Sigmoid colon (tissue), 7 donors: ENCODE measurements around the gene FOLR3. TPM values are rescaled to one million over a fixed set of nuclear protein-coding genes. Genes with fewer than 3 reads are reported as not detected.

Experiments used
- DNase-seq: peaks from one replicate; pipeline ENCODE4 v3.0.0-alpha.2; 2019
- H3K27ac ChIP-seq, 4 donors: fragments of 200-600 bp; sonication (generic); one replicate each; pipeline ENCODE4 v1.5.1; 2016 to 2019; ENCODE audit warnings: mild to moderate bottlenecking in 1 of 4
- H3K27me3 ChIP-seq, 3 donors: fragments of 200-600 bp; sonication (generic); one replicate each; pipeline ENCODE4 v1.5.1; 2019; ENCODE audit warnings: mild to moderate bottlenecking in 1 of 3
- H3K36me3 ChIP-seq, 4 donors: fragments of 200-600 bp; sonication (generic); one replicate each; pipeline ENCODE4 v1.5.1; 2016 to 2019
- H3K4me1 ChIP-seq, 4 donors: fragments of 200-600 bp; sonication (generic); one replicate each; pipeline ENCODE4 v1.5.1; 2017 to 2019
- H3K4me3 ChIP-seq, 4 donors: fragments of 200-600 bp; sonication (generic); one replicate each; pipeline ENCODE4 v1.5.1; 2017 to 2019; ENCODE audit warnings: mild to moderate bottlenecking in 2 of 4, moderate library complexity in 1 of 4
- H3K9me3 ChIP-seq, 4 donors: fragments of 200-600 bp in 3 of 4; sonication (generic) in 3 of 4; one replicate each; pipeline versions ENCODE4 v1.5.1 to v1.6.1; 2013 to 2019
- CTCF ChIP-seq, 4 experiments: fragments of 450-650 bp in 3 of 4; fragments of 200-600 bp in 1 of 4; IDR thresholded peaks; one replicate each; pipeline ENCODE4 v1.5.1; 2016 to 2019; ENCODE audit warnings: antibody characterized with exemption in 4 of 4, mild to moderate bottlenecking in 3 of 4, moderate library complexity in 2 of 4
- EP300 ChIP-seq, 4 donors: sonication (generic); formaldehyde crosslinking; IDR thresholded peaks; one replicate each; pipeline ENCODE4 v1.6.1; 2017; ENCODE audit warnings: antibody characterized with exemption in 4 of 4
- POLR2A ChIP-seq, 2 donors: fragments of 450-650 bp; IDR thresholded peaks; one replicate each; pipeline ENCODE4 v1.6.1; 2016; ENCODE audit warnings: antibody characterized with exemption in 2 of 2, mild to moderate bottlenecking in 2 of 2, moderate library complexity in 2 of 2
- POLR2AphosphoS5 ChIP-seq, 4 donors: sonication (generic); formaldehyde crosslinking; IDR thresholded peaks; one replicate each; pipeline ENCODE4 v1.6.1; 2017; ENCODE audit warnings: antibody characterized with exemption in 4 of 4
- WGBS, 2 donors: extraction: QIAGEN DNeasy Blood & Tissue Kit; methylation state at CpG; one replicate each; pipeline ENCODE4 v1.1.7; 2013; 5-methylcytosine and 5-hydroxymethylcytosine counted together
- intact Hi-C: fragments of 100-400 bp; cut with DNase I; formaldehyde crosslinking; loops from one replicate; pipeline ENCODE4 v1.15.1; 2023
- polyA plus RNA-seq, 3 donors: library from polyadenylated mRNA; stranded (reverse); fragments of 200-250 nt; gene quantifications; one replicate each; pipeline ENCODE4 v1.2.3, GENCODE V29; 2013
- total RNA-seq, 4 donors: library from RNA; depleted of rRNA; stranded (reverse); fragments of >200 nt; gene quantifications; one replicate each; pipeline ENCODE4 v1.1.0, GENCODE V29; 2016
- donor health status: healthy with polysubstance abuse.
- donor health status: Bipolar disorder and iron deficiency.
- donor health status: healthy.

Gene FOLR3
- total and polyA plus RNA-seq, 7 donors: 0.16 TPM; not detected in 6

DNA sequence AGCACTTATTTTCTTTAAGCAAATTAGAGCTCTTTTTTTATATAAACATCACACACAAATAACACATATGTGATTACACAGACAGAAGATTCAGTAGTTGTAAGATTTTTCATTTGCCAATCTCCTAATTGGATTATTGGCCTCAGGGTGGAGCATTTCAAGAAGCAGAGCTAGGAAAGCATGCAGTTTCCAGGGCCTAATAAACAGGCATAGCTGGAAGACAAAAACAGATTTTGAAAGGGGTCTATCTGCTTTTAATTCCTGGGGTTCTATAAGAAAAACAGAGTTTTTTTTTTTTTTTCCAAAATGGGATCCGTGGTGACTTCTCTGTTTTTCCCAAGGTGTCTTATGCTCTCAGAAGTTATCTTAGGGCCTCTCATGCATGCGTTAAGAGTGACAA lies 7.6 kb upstream of the FOLR3 start:
- Histone ChIP-seq H3K4me3 (no peak overlapping the region), H3K9me3 (peaks cover 0 to 4% (median 0%) of the 10 kb centered on the region in 4 donors), H3K4me1 (no peaks in the 10 kb centered on the region), H3K27me3 (no peaks in the 10 kb centered on the region), H3K36me3 (no peaks in the 10 kb centered on the region), H3K27ac (no peak overlapping the region)
- no peak for DNase-seq
- 61 to 71% methylated on average over 2 of the region's 2 CpGs for WGBS, 2 donors
- no peak for TF ChIP-seq EP300 (IDR thresholded peaks at IDR 0.05)
- no peak for TF ChIP-seq POLR2AphosphoS5 (IDR thresholded peaks at IDR 0.05)
- TF ChIP-seq POLR2A (IDR thresholded peaks at IDR 0.05): no peak
- TF ChIP-seq CTCF (IDR thresholded peaks at IDR 0.05): no peak
- intact Hi-C loops: no loop called here

DNA sequence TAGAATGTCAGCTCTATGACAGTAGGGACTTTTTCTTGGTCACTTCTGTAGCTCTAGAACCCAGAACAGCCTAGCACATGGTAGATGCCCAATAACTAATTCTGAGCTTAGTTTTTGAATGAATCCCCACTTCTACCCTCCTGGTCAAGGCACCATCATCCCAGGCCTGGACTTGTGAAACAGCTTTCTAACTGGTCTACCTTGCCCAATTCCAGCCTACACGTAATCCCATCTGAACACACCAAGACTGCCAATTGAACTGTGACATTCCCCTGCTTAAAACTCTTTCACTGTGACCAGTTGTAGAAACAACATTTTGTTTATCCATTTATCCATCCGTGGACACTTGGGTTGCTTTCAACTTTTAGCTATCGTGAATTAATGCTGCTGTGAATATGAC lies 6.1 kb upstream of the FOLR3 start:
- no peaks in the 10 kb centered on the region for H3K4me1 ChIP-seq
- no peaks in the 10 kb centered on the region for H3K36me3 ChIP-seq
- no peak for DNase-seq
- peaks cover 0 to 4% (median 0%) of the 10 kb centered on the region in 4 donors for H3K9me3 ChIP-seq
- no peak for TF ChIP-seq POLR2A (IDR thresholded peaks at IDR 0.05)
- no peak for TF ChIP-seq EP300 (IDR thresholded peaks at IDR 0.05)
- TF ChIP-seq POLR2AphosphoS5 (IDR thresholded peaks at IDR 0.05): no peak
- TF ChIP-seq CTCF (IDR thresholded peaks at IDR 0.05): no peak
- H3K27me3 ChIP-seq: no peaks in the 10 kb centered on the region
- 87 to 92% methylated on average over 3 of the region's 3 CpGs for WGBS, 2 donors
- H3K4me3 ChIP-seq: no peak overlapping the region
- intact Hi-C loops: no loop called here
- no peak overlapping the region for H3K27ac ChIP-seq

DNA sequence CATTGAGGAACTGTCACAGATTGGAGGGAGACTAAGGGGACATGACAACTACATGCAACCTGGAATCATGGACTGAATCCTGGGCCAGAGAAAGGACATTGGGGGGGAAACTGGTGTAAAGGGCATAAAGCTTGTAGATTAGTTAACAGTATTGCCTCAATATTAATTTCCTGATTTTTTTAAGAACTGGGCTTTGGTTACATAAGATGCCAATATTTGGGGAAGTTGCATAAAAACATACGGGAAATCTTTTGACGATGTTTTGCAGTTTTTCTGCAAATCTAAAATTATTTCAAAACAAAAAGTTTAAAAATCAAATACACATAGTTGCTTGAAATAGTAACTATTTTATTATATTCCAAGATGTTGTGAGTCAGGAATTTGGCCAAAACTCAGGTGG lies 2.9 kb upstream of the FOLR3 start:
- Histone ChIP-seq H3K36me3 (no peaks in the 10 kb centered on the region), H3K27ac (no peak overlapping the region), H3K4me1 (no peaks in the 10 kb centered on the region), H3K9me3 (peaks cover 0 to 4% (median 0%) of the 10 kb centered on the region in 4 donors), H3K4me3 (no peak overlapping the region), H3K27me3 (no peaks in the 10 kb centered on the region)
- intact Hi-C loops: no loop called here
- DNase-seq: no peak
- no peak for TF ChIP-seq CTCF (IDR thresholded peaks at IDR 0.05)
- TF ChIP-seq EP300 (IDR thresholded peaks at IDR 0.05): no peak
- no peak for TF ChIP-seq POLR2A (IDR thresholded peaks at IDR 0.05)
- TF ChIP-seq POLR2AphosphoS5 (IDR thresholded peaks at IDR 0.05): no peak
- 41 to 85% methylated on average over 2 of the region's 2 CpGs for WGBS, 2 donors

- H3K36me3 ChIP-seq: no peaks in the 10 kb centered on the region
- no peak overlapping the region for H3K27ac ChIP-seq
- 92 to 94% methylated on average over 14 of the region's 14 CpGs for WGBS, 2 donors
- DNase-seq: no peak
- intact Hi-C loops: no loop called here
- H3K4me1 ChIP-seq: no peaks in the 10 kb centered on the region
- no peak overlapping the region for H3K4me3 ChIP-seq
- H3K9me3 ChIP-seq: no peaks in the 10 kb centered on the region
- TF ChIP-seq POLR2AphosphoS5 (IDR thresholded peaks at IDR 0.05) (no peak), EP300 (IDR thresholded peaks at IDR 0.05) (no peak)
- H3K27me3 ChIP-seq: no peaks in the 10 kb centered on the region
These were observed 562 bp downstream of the FOLR3 start for GRCh38 chr11:72135891-72136683.

DNA sequence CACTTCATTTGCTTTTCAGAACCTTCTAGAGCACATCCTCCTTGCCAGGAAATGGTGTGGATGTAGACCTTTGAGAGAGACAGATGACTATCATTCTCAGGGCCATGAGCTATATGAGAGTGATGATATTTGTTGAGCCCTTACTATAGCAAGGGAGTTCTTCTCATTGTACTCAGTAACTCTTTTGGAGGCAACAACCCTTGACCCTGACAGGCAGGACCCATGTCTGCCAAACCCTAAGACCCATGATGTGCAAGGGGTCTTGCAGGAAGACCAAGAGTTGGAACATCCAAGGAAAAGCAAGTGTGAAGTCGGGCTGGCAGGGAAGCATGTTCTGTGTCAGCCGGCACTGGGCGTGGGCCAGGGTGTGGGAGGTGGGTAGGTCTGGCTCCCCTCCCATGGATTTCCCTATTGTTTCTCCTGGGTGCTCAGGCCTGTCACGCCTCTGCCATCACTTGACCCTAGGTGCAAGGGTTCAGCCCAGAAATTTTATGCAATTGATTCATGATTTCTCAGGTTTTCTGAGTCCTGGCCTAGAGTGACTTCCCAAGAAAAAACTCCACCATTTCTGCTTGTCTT lies 1.2 kb downstream of the FOLR3 start:
- DNase-seq: no peak
- WGBS, 2 donors: 49 to 85% methylated on average over 4 of the region's 4 CpGs
- Histone ChIP-seq H3K4me1 (no peaks in the 10 kb centered on the region), H3K9me3 (no peaks in the 10 kb centered on the region), H3K4me3 (no peak overlapping the region), H3K27me3 (no peaks in the 10 kb centered on the region), H3K27ac (no peak overlapping the region), H3K36me3 (no peaks in the 10 kb centered on the region)
- intact Hi-C loops: no loop called here
- no peak for TF ChIP-seq POLR2AphosphoS5 (IDR thresholded peaks at IDR 0.05)
